ENCODE measurements around the gene POLR2L. TPM values are rescaled to one million over a fixed set of nuclear protein-coding genes. Genes with fewer than 3 reads are reported as not detected.

Gene POLR2L
- total and polyA plus RNA-seq, 2 of the 13 experiments (the other 11 are each of a cell fraction or from before 2014, with no cell fraction given): 104 to 114 TPM

DNA sequence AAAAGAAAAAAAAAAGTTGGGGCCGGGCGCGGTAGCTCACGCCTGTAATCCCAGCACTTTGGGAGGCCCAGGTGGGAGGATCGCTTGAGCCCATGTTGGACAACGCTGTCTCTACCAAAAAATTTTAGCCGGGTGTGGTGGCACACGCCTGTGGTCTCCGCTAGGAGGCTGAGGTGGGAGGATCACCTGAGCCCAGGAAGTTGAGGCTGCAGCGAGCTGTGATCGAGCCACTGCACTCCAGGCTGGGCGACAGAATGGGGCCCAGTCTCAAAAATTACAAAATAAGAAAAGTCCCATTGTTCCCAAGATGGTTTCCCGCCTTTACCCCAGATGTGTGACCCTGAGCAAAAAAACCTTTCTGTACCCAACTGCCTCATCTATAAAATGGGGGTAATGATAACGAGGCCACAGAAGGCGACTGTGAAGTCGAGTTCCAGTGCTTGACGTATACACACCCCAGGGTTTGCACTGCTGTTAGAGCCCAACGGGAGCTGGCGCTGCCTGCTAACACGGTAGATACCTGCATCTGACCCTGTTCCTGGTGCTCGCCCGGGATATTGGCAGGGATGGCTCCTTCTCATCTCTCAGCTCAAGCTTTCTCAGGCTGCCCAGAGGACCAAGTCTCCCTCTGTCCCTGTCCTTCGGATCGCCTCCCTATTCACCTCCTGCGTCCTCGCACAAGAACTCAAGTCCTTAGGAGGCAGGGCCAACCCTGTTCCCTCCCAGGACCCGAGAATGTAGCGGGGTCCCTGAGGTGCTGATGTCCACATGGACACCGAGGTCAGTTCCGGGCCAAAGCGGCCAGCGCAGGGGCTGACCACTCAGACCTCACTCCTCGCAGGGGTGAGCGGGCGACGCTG, 33.7 kb downstream of the POLR2L start (continued):
- no peak for TF ChIP-seq HNF4A (CRISPR knock-in tag; IDR thresholded peaks at IDR 0.05)
- TF ChIP-seq POLR2G (IDR thresholded peaks at IDR 0.05; ENCODE audit: low read depth, low read length): peak; percentile 19; the same call in 1 of the 2 replicates
- TF ChIP-seq ZNF12 (CRISPR knock-in tag; IDR thresholded peaks at IDR 0.05): 0 out of 2 replicates have a peak, but pooled peaks have one; percentile 50
- peak; percentile 100 for TF ChIP-seq ZNF296 (CRISPR knock-in tag; conservative IDR thresholded peaks at IDR 0.05)
- TF ChIP-seq ZNF598 (CRISPR knock-in tag; IDR thresholded peaks at IDR 0.05; ENCODE audit: borderline replicate concordance): 0 out of 2 replicates have a peak, but pooled peaks have one; percentile 66
- no peak for TF ChIP-seq MYC (CRISPR knock-in tag; IDR thresholded peaks at IDR 0.05; ENCODE audit: borderline replicate concordance)
- 0 out of 2 replicates have a peak, but pooled peaks have one; percentile 78 for TF ChIP-seq ZNF816 (CRISPR knock-in tag; IDR thresholded peaks at IDR 0.05; ENCODE audit: borderline replicate concordance)
- 0 out of 2 replicates have a peak, but pooled peaks have one; percentile 12 for TF ChIP-seq ZFP90 (CRISPR knock-in tag; IDR thresholded peaks at IDR 0.05; ENCODE audit: borderline replicate concordance)
- TF ChIP-seq HOXD1 (CRISPR knock-in tag; IDR thresholded peaks at IDR 0.05): peak; percentile 36; the same call in 1 of the 2 replicates
- TF ChIP-seq KLF15 (CRISPR knock-in tag; IDR thresholded peaks at IDR 0.05; ENCODE audit: borderline replicate concordance): no peak
- TF ChIP-seq ZFP62 (CRISPR knock-in tag; IDR thresholded peaks at IDR 0.05): 0 out of 2 replicates have a peak, but pooled peaks have one; percentile 5
- peak; percentile 55 for TF ChIP-seq KDM4B (CRISPR knock-in tag; IDR thresholded peaks at IDR 0.05)
- peak; percentile 59; the same call in 1 of the 2 replicates for TF ChIP-seq BRD4 (CRISPR knock-in tag; IDR thresholded peaks at IDR 0.05)
- no peak; the same call in 1 of the 2 replicates for TF ChIP-seq ZNF777 (CRISPR knock-in tag; IDR thresholded peaks at IDR 0.05)
- TF ChIP-seq KMT2A (CRISPR knock-in tag; IDR thresholded peaks at IDR 0.05): peak; percentile 13; the same call in 1 of the 2 replicates
- TF ChIP-seq, protein P1, sequence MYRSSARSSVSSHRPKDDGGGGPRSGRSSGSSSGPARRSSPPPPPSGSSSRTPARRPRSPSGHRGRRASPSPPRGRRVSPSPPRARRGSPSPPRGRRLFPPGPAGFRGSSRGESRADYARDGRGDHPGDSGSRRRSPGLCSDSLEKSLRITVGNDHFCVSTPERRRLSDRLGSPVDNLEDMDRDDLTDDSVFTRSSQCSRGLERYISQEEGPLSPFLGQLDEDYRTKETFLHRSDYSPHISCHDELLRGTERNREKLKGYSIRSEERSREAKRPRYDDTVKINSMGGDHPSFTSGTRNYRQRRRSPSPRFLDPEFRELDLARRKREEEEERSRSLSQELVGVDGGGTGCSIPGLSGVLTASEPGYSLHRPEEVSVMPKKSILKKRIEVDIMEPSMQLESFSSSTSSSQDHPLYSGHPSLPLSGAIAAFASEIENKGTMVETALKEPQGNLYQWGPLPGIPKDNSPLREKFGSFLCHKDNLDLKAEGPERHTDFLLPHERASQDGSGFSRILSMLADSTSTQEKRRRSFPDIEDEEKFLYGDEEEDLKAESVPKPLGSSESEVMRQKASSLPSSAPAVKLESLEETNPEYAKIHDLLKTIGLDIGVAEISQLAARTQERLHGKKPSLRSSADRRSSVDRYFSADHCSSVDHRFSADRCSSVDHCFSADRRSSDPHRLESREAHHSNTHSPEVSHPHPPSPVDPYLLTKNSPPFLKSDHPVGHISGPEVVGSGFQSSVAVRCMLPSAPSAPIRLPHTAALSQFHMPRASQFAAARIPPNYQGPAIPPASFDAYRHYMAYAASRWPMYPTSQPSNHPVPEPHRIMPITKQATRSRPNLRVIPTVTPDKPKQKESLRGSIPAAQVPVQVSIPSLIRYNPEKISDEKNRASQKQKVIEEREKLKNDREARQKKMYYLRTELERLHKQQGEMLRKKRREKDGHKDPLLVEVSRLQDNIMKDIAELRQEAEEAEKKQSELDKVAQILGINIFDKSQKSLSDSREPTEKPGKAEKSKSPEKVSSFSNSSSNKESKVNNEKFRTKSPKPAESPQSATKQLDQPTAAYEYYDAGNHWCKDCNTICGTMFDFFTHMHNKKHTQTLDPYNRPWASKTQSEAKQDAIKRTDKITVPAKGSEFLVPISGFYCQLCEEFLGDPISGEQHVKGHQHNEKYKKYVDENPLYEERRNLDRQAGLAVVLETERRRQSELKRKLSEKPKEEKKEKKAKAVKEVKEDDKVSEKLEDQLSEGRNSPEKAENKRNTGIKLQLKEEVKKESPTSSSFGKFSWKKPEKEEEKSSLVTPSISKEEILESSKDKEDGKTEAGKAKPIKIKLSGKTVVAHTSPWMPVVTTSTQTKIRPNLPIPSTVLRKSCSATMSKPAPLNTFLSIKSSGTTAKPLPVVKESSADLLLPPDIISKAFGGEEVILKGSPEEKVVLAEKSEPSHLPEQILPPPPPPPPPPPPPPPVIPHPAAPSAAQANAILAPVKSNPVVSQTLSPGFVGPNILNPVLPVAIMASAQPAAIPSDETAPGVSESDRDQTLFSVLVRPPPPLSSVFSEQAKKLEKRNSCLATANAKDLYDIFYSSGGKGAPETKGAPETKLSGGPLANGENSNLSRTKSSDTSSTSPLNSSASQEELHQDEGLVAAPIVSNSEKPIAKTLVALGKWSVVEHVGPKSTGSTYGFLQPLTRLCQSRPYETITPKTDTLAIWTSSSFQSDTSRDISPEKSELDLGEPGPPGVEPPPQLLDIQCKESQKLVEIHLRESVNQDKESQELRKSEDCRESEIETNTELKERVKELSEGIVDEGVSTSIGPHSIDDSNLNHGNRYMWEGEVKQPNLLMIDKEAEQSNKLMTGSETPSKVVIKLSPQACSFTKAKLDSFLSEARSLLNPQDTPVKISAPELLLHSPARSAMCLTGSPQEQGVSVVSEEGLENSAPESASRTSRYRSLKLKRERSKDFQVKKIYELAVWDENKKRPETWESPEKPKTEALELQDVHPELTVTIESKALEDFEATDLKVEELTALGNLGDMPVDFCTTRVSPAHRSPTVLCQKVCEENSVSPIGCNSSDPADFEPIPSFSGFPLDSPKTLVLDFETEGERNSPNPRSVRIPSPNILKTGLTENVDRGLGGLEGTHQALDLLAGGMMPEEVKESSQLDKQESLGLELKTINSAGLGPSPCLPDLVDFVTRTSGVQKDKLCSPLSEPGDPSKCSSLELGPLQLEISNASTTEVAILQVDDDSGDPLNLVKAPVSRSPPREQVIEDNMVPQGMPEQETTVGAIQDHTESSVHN (CRISPR knock-in tag; IDR thresholded peaks at IDR 0.05): no peak; the same call in 1 of the 2 replicates
- TF ChIP-seq, protein P2, sequence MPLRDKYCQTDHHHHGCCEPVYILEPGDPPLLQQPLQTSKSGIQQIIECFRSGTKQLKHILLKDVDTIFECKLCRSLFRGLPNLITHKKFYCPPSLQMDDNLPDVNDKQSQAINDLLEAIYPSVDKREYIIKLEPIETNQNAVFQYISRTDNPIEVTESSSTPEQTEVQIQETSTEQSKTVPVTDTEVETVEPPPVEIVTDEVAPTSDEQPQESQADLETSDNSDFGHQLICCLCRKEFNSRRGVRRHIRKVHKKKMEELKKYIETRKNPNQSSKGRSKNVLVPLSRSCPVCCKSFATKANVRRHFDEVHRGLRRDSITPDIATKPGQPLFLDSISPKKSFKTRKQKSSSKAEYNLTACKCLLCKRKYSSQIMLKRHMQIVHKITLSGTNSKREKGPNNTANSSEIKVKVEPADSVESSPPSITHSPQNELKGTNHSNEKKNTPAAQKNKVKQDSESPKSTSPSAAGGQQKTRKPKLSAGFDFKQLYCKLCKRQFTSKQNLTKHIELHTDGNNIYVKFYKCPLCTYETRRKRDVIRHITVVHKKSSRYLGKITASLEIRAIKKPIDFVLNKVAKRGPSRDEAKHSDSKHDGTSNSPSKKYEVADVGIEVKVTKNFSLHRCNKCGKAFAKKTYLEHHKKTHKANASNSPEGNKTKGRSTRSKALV (CRISPR knock-in tag; IDR thresholded peaks at IDR 0.05): peak; percentile 75; the same call in 1 of the 2 replicates
- TF ChIP-seq CENPT (CRISPR knock-in tag; IDR thresholded peaks at IDR 0.05; ENCODE audit: low read depth): 0 out of 2 replicates have a peak, but pooled peaks have one; percentile 8
- 0 out of 2 replicates have a peak, but pooled peaks have one; percentile 15 for TF ChIP-seq ZNF564 (CRISPR knock-in tag; IDR thresholded peaks at IDR 0.05)
